Measurements from ENCODE around the gene EPS8L2. TPM values are rescaled to one million over a fixed set of nuclear protein-coding genes. Genes with fewer than 3 reads are reported as not detected.

Gene EPS8L2
- total and polyA plus RNA-seq, 2 of the 8 experiments (the other 6 are each of a cell fraction or from before 2014, with no cell fraction given) = 38.5 to 57.0 TPM

DNA sequence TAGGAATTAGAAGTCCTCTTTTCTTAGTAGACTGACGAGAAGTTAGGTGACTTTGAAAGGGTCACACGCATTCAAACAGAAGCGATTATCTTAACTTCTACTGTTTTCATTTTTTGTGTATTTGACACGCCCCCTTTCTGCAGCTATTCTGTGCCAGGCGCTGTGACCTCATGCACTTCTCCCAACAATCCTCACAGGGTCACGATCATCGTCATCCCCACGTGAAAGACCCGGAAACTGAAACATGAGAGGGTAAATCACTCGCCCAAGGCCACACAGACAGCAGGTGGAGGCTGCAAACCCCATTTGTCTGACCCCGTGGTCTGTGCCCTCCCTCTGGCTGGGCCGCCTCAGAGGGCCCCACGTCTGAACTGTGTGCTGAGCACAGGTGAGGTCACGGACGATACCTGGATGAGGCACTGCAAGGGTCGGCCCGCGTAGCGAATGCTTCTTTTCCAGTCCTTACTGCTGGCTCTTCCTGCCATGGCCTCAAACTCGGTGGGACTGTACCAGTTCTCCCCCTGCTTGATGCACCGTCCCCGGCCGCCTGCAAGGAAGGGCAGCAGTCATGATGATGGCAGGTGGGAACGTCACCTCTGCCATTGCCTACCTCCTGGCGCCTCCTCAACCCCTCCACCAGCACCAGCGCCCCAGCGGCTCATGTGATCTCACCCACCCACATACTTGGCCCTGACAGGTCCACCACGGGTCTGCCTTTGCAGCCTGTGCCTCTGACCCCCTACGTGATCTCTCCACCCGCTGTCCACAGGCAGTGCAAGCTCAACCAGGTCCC is 19.4 kb upstream of the EPS8L2 start:
- Histone ChIP-seq H3K23ac (ENCODE audit: insufficient read length) (no peak overlapping the region), H3K4me2 (ENCODE audit: insufficient read depth in 1 of 2, low read depth in 2 of 2, low read length in 2 of 2) (no peak overlapping the region), H2AK5ac (ENCODE audit: low read depth, low read length) (0 out of 2 replicates have a peak overlapping the region, but pooled peaks have one; percentile 6), H3K18ac (ENCODE audit: extremely low read depth, low read length) (no peak overlapping the region), H4K20me1 (replicated peaks in 1 of 2; ENCODE audit: control insufficient read depth in 1 of 2, insufficient read depth in 2 of 2, low read length in 2 of 2) (peaks cover 3 to 7% of the 10 kb centered on the region in 2 experiments), H3K23me2 (ENCODE audit: low read depth, low read length) (no peaks in the 10 kb centered on the region), H3K27ac (ENCODE audit: low read depth, low read length) (no peak overlapping the region), H3K4ac (replicated peaks; ENCODE audit: insufficient read length, low read depth, low read length) (no peak overlapping the region), H3K56ac (replicated peaks; ENCODE audit: insufficient read length, low read depth, low read length) (no peak overlapping the region), H3K4me3 (ENCODE audit: extremely low read depth in 1 of 4, insufficient read depth in 2 of 4, low read depth in 3 of 4, low read length in 4 of 4) (no peak overlapping the region), H3K9ac (replicated peaks in 1 of 4; ENCODE audit: extremely low read depth in 1 of 4, low read depth in 3 of 4, low read length in 3 of 4) (no peak overlapping the region), H3K79me1 (ENCODE audit: low read depth, low read length) (peaks cover 4% of the 10 kb centered on the region; the same call in 1 of the 2 replicates), H4K91ac (replicated peaks; ENCODE audit: insufficient read length, low read length) (no peak overlapping the region), H2BK20ac (ENCODE audit: low read length) (no peak overlapping the region), H3K9me3 (ENCODE audit: insufficient read depth in 2 of 2, low read depth in 1 of 2, low read length in 1 of 2) (no peaks in the 10 kb centered on the region), H4K5ac (ENCODE audit: insufficient read length, low read depth, low read length) (no peak overlapping the region), H3K79me2 (ENCODE audit: control insufficient read depth in 1 of 2, insufficient read depth in 2 of 2, low read length in 2 of 2) (peaks cover 0 to 8% of the 10 kb centered on the region in 2 experiments; a peak in 1 of 4 replicates), H3K14ac (ENCODE audit: insufficient read length) (no peak overlapping the region), H3K36me3 (ENCODE audit: control insufficient read depth in 2 of 4, insufficient read depth in 4 of 4, low read length in 3 of 4) (peaks cover 6 to 51% (median 26%) of the 10 kb centered on the region in 4 experiments; a peak in 7 of 8 replicates), H2BK12ac (ENCODE audit: low read depth, low read length) (no peak overlapping the region), H2BK15ac (ENCODE audit: low read length) (no peak overlapping the region), H4K8ac (ENCODE audit: extremely low read depth, insufficient read depth, low read length) (no peak overlapping the region), H2BK120ac (replicated peaks; ENCODE audit: low read depth, low read length) (no peak overlapping the region), H2BK5ac (ENCODE audit: low read depth, low read length) (no peak overlapping the region), H2AFZ (ENCODE audit: low read length) (no peak overlapping the region), H3K27me3 (replicated peaks in 1 of 4; ENCODE audit: control insufficient read depth in 3 of 4, extremely low read depth in 1 of 4, insufficient read depth in 3 of 4, low read length in 3 of 4) (no peaks in the 10 kb centered on the region), H3K4me1 (replicated peaks in 1 of 4; ENCODE audit: control insufficient read depth in 3 of 4, insufficient read depth in 4 of 4, low read length in 3 of 4) (peaks cover 0 to 5% (median 0%) of the 10 kb centered on the region in 4 experiments; a peak in 3 of 7 replicates)
- ChIA-PET CTCF (ENCODE audit: partially characterized antibody) (interaction anchor here (0.9 to 1.5 kb wide), 4 partner anchors 11 to 41 kb away, joined by 3 to 6 read pairs (median 3); no protein-coding TSS in a partner anchor), POLR2A (ENCODE audit: partially characterized antibody) (interaction anchor here (0.8 kb wide), 1 partner anchor 12 kb away, joined by 3 read pairs; no protein-coding TSS in a partner anchor)
- no peak for DNase-seq (ENCODE audit: low read depth in 1 of 2, low spot score in 2 of 2)
- WGBS, 2 experiments (ENCODE audit: extremely low coverage in 1 of 2, insufficient coverage in 1 of 2, insufficient read length in 1 of 2, insufficient replicate concordance in 2 of 2, low coverage in 1 of 2, low lambda C conversion rate in 2 of 2, missing lambda C conversion rate in 1 of 2) = 91% methylated on average over 30 of the region's 30 CpGs; no CpG with 5 or more reads in 1 of the 2 experiments
- FAIRE-seq = no peak
- TF ChIP-seq ASH2L (IDR thresholded peaks at IDR 0.05; ENCODE audit: low read length) (no peak), TAF7 (optimal IDR thresholded peaks at IDR 0.05; ENCODE audit: borderline replicate concordance, low read depth, low read length) (no peak), MAX (IDR thresholded peaks at IDR 0.05) (no peak), RFX5 (IDR thresholded peaks at IDR 0.05; ENCODE audit: borderline replicate concordance, low read depth, low read length) (no peak), POU5F1 (IDR thresholded peaks at IDR 0.05; ENCODE audit: low read depth, low read length) (no peak), SP4 (IDR thresholded peaks at IDR 0.05; ENCODE audit: low read length) (no peak), E2F6 (IDR thresholded peaks at IDR 0.05) (no peak), EGR1 (IDR thresholded peaks at IDR 0.05; ENCODE audit: borderline replicate concordance, low read depth, low read length) (no peak)
- TF ChIP-seq, protein P1, sequence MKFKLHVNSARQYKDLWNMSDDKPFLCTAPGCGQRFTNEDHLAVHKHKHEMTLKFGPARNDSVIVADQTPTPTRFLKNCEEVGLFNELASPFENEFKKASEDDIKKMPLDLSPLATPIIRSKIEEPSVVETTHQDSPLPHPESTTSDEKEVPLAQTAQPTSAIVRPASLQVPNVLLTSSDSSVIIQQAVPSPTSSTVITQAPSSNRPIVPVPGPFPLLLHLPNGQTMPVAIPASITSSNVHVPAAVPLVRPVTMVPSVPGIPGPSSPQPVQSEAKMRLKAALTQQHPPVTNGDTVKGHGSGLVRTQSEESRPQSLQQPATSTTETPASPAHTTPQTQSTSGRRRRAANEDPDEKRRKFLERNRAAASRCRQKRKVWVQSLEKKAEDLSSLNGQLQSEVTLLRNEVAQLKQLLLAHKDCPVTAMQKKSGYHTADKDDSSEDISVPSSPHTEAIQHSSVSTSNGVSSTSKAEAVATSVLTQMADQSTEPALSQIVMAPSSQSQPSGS (IDR thresholded peaks at IDR 0.05; ENCODE audit: low read length) = no peak

Measured in H1 (cell line).